IMR-90 (cell line): ENCODE measurements around the gene KLC1. TPM values are rescaled to one million over a fixed set of nuclear protein-coding genes. Genes with fewer than 3 reads are reported as not detected.

ENCODE experiments used
- ATAC-seq: fragments of 200-7000 bp; cut with Tn5 transposase; 2 replicates; pipeline ENCODE4 v1.9.1; 2020; ENCODE audit warnings: low read depth, mild to moderate bottlenecking, moderate library complexity
- BruUV-seq: library from RNA; stranded (reverse); fragments of 400-500 nt; replicated peaks from 2 replicates; lab custom pipeline; 2021; lab: Mats Ljungman, UMichigan
- CTCF ChIA-PET: fragments of 300-600 bp; formaldehyde crosslinking; extraction: SDS; loops from one replicate; lab custom pipeline; 2021; ENCODE audit warnings: antibody characterized with exemption; lab: Yijun Ruan, JAX
- POLR2A ChIA-PET: fragments of 300-600 bp; sonication (Branson Sonifier 250); formaldehyde crosslinking; loops from one replicate; lab custom pipeline; 2022; ENCODE audit warnings: antibody characterized with exemption; ENCODE audit not compliant: unreplicated experiment; lab: Charles Lee
- DNase-seq: peaks from one replicate; pipeline ENCODE4 v3.0.0; 2013
- H2AFZ ChIP-seq: replicated peaks from 2 replicates; pipeline ENCODE3; 2013; ENCODE audit warnings: low read length, mild to moderate bottlenecking; ENCODE audit not compliant: poor library complexity
- H2AK5ac ChIP-seq: 2 replicates; pipeline ENCODE4 v1.6.1; 2013; ENCODE audit warnings: low read depth, low read length, inconsistent platforms
- H2AK9ac ChIP-seq: replicated peaks from 2 replicates; pipeline ENCODE3; 2013; ENCODE audit warnings: mild to moderate bottlenecking, low read depth, low read length, moderate library complexity; ENCODE audit not compliant: poor library complexity
- H2BK120ac ChIP-seq: 2 replicates; pipeline ENCODE4 v1.6.1; 2013; ENCODE audit warnings: low read depth, low read length, inconsistent platforms
- H2BK15ac ChIP-seq: 3 replicates; pipeline ENCODE4 v1.6.1; 2013; ENCODE audit warnings: low read depth, low read length, inconsistent platforms
- H2BK20ac ChIP-seq: 2 replicates; pipeline ENCODE4 v1.6.1; 2013; ENCODE audit warnings: low read depth, mild to moderate bottlenecking, inconsistent platforms, low read length, moderate library complexity
- H2BK5ac ChIP-seq: 2 replicates; pipeline ENCODE4 v1.6.1; 2013; ENCODE audit warnings: mild to moderate bottlenecking, low read depth, low read length, inconsistent platforms; ENCODE audit not compliant: poor library complexity, severe bottlenecking
- H3K14ac ChIP-seq: replicated peaks from 2 replicates; pipeline ENCODE4 v1.6.1; 2013; ENCODE audit warnings: low read depth, low read length, inconsistent platforms
- H3K18ac ChIP-seq: 2 replicates; pipeline ENCODE4 v1.6.1; 2013; ENCODE audit warnings: low read depth, low read length, control low read depth
- H3K23ac ChIP-seq: 2 replicates; pipeline ENCODE4 v1.6.1; 2013; ENCODE audit warnings: low read depth, low read length, inconsistent platforms
- H3K27ac ChIP-seq: 2 replicates; pipeline ENCODE4 v1.5.1; 2013; ENCODE audit warnings: mild to moderate bottlenecking, control low read depth, low read length; ENCODE audit not compliant: insufficient read depth
- H3K27me3 ChIP-seq: 2 replicates; pipeline ENCODE4 v1.6.1; 2013; ENCODE audit warnings: low read length; ENCODE audit not compliant: control insufficient read depth, insufficient read depth
- H3K36me3 ChIP-seq: 2 replicates; pipeline ENCODE4 v1.6.1; 2013; ENCODE audit warnings: low read length, mixed read lengths; ENCODE audit not compliant: control insufficient read depth, insufficient read depth
- H3K4ac ChIP-seq: 2 replicates; pipeline ENCODE4 v1.6.1; 2013; ENCODE audit warnings: low read depth, low read length, inconsistent platforms
- H3K4me1 ChIP-seq: 2 replicates; pipeline ENCODE4 v1.6.1; 2013; ENCODE audit warnings: low read length, mixed read lengths; ENCODE audit not compliant: control insufficient read depth, insufficient read depth
- H3K4me2 ChIP-seq: 2 replicates; pipeline ENCODE4 v1.6.1; 2013; ENCODE audit warnings: low read depth, mild to moderate bottlenecking, control low read depth, low read length, moderate library complexity
- H3K4me3 ChIP-seq: 2 replicates; pipeline ENCODE4 v1.5.1; 2013; ENCODE audit warnings: low read depth, mild to moderate bottlenecking, control low read depth, low read length, moderate library complexity; ENCODE audit not compliant: insufficient read depth
- H3K56ac ChIP-seq: 2 replicates; pipeline ENCODE4 v1.6.1; 2013; ENCODE audit warnings: low read length, inconsistent platforms; ENCODE audit not compliant: insufficient read depth; ENCODE audit errors: extremely low read depth
- H3K79me1 ChIP-seq, 2 experiments: 2 replicates each; pipeline ENCODE4 v1.6.1; 2013; ENCODE audit warnings: low read length in 2 of 2, inconsistent platforms in 1 of 2, low read depth in 1 of 2
- H3K9ac ChIP-seq: 2 replicates; pipeline ENCODE4 v1.6.1; 2013; ENCODE audit warnings: low read depth, low read length, control low read depth
- H3K9me1 ChIP-seq: 2 replicates; pipeline ENCODE4 v1.6.1; 2013; ENCODE audit warnings: low read length, inconsistent platforms; ENCODE audit not compliant: insufficient read depth
- H3K9me3 ChIP-seq: 2 replicates; pipeline ENCODE4 v1.6.1; 2013; ENCODE audit warnings: low read length; ENCODE audit not compliant: control insufficient read depth, insufficient read depth
- H4K20me1 ChIP-seq: 2 replicates; pipeline ENCODE4 v1.6.1; 2013; ENCODE audit warnings: low read length, inconsistent platforms; ENCODE audit not compliant: insufficient read depth
- H4K5ac ChIP-seq: 2 replicates; pipeline ENCODE4 v1.6.1; 2013; ENCODE audit warnings: mild to moderate bottlenecking, low read depth, low read length, control low read depth
- H4K8ac ChIP-seq, 2 experiments: 2 replicates each; pipeline ENCODE4 v1.6.1; 2013; ENCODE audit warnings: low read depth in 2 of 2, low read length in 2 of 2, control low read depth in 1 of 2, inconsistent platforms in 1 of 2
- H4K91ac ChIP-seq: 2 replicates; pipeline ENCODE4 v1.6.1; 2013; ENCODE audit warnings: low read depth, low read length, inconsistent platforms; ENCODE audit not compliant: insufficient read depth
- CHD1 ChIP-seq: IDR thresholded peaks from 2 replicates; pipeline ENCODE4 v1.6.1; 2012; ENCODE audit warnings: low read depth, low read length, improper control_type of control experiment
- RAD21 ChIP-seq: IDR thresholded peaks from 2 replicates; pipeline ENCODE4 v1.6.1; 2012; ENCODE audit warnings: low read length, improper control_type of control experiment
- RCOR1 ChIP-seq: IDR thresholded peaks from 2 replicates; pipeline ENCODE4 v1.6.1; 2012; ENCODE audit warnings: mild to moderate bottlenecking, low read length, improper control_type of control experiment; ENCODE audit not compliant: insufficient replicate concordance
- SMC3 ChIP-seq: fragments of 150-350 bp; IDR thresholded peaks from 2 replicates; pipeline ENCODE4 v1.6.1; 2016; ENCODE audit warnings: low read depth, mild to moderate bottlenecking, antibody characterized with exemption, low read length, moderate library complexity
- USF2 ChIP-seq: fragments of 150-350 bp; IDR thresholded peaks from 2 replicates; pipeline ENCODE4 v1.6.1; 2017; ENCODE audit warnings: mild to moderate bottlenecking, antibody characterized with exemption, low read length, low read depth
- WGBS, 2 experiments: methylation state at CpG; one replicate each; pipeline versions ENCODE4 v1.1.5 to v1.1.7; 2013; ENCODE audit warnings: missing lambda C conversion rate in 2 of 2; ENCODE audit not compliant: insufficient read length in 1 of 2; ENCODE audit errors: extremely low coverage in 2 of 2; 5-methylcytosine and 5-hydroxymethylcytosine counted together
- dilution Hi-C: fragments of 300-500 bp; cut with HindIII; formaldehyde crosslinking; loops from one replicate; pipeline ENCODE4 v1.14.3; 2018; ENCODE audit warnings: low sequenced_read_pairs; ENCODE audit not compliant: unreplicated experiment
- in situ Hi-C: fragments of 300-500 bp; cut with MboI; formaldehyde crosslinking; loops from 3 replicates; pipeline ENCODE4 v1.14.3; 2019; ENCODE audit warnings: low sequenced_read_pairs, inconsistent platforms, mixed read lengths
- intact Hi-C: fragments of 100-400 bp; cut with micrococcal nuclease; formaldehyde crosslinking; loops from 2 replicates; pipeline ENCODE4 v1.10.0; 2022
- polyA plus RNA-seq, 3 experiments: library from polyadenylated mRNA; depleted of rRNA; stranded (reverse); fragments of >200 nt; gene quantifications; 2 replicates each; pipeline ENCODE4 v1.2.3, GENCODE V29; 2012; ENCODE audit warnings: low replicate concordance in 1 of 3
- total RNA-seq: library from RNA; depleted of rRNA; stranded (reverse); fragments of >200 nt; gene quantifications from 2 replicates; pipeline ENCODE4 v1.2.3, GENCODE V29; 2012
- TF ChIP-seq, protein P1 (sequence below): conservative IDR thresholded peaks from 2 replicates; pipeline ENCODE4 v1.5.1; 2012; ENCODE audit warnings: mild to moderate bottlenecking, low read depth, low read length, improper control_type of control experiment

Gene KLC1
- total and polyA plus RNA-seq, 2 of the 4 experiments (the other 2 are of a cell fraction) = 101 to 157 TPM

DNA sequence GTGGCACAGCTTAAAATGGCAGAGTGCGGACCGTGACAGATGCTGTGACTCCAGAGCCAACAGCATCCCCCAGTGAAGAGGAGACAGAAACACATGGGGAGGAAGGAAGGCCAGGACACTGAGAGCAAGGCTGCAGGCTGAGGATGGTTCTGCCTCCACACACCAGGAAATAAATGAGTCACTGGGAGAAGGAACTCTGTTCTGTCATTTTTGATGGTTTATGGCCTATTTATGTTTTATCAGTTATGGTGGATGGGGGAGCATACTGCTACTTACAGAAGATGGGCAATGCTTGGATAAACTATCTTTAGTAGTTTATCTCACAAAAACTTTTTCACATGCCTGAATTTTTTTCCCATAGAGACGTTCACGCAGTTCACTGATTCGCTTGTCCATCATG, 120.4 kb downstream of the KLC1 start:
- Histone ChIP-seq H3K27ac (no peak overlapping the region), H3K4me2 (no peak overlapping the region), H2AFZ (no peak overlapping the region), H3K9me3 (no peaks in the 10 kb centered on the region), H2AK5ac (no peak overlapping the region), H4K91ac (no peak overlapping the region), H3K9ac (no peak overlapping the region), H3K36me3 (no peaks in the 10 kb centered on the region), H3K4me1 (no peaks in the 10 kb centered on the region), H2BK120ac (no peak overlapping the region), H3K9me1 (no peaks in the 10 kb centered on the region; the same call in 1 of the 2 replicates), H3K18ac (no peak overlapping the region), H3K4ac (no peak overlapping the region), H2BK15ac (no peak overlapping the region), H4K8ac (no peak overlapping the region), H3K56ac (no peak overlapping the region), H3K23ac (no peak overlapping the region), H2BK20ac (no peak overlapping the region), H3K27me3 (no peaks in the 10 kb centered on the region), H4K5ac (no peak overlapping the region), H3K14ac (no peak overlapping the region), H4K20me1 (no peaks in the 10 kb centered on the region), H2AK9ac (no peak overlapping the region), H3K79me1 (no peaks in the 10 kb centered on the region), H3K4me3 (no peak overlapping the region), H2BK5ac (no peak overlapping the region)
- no peak for DNase-seq
- ATAC-seq = no peak
- TF ChIP-seq, protein P1, sequence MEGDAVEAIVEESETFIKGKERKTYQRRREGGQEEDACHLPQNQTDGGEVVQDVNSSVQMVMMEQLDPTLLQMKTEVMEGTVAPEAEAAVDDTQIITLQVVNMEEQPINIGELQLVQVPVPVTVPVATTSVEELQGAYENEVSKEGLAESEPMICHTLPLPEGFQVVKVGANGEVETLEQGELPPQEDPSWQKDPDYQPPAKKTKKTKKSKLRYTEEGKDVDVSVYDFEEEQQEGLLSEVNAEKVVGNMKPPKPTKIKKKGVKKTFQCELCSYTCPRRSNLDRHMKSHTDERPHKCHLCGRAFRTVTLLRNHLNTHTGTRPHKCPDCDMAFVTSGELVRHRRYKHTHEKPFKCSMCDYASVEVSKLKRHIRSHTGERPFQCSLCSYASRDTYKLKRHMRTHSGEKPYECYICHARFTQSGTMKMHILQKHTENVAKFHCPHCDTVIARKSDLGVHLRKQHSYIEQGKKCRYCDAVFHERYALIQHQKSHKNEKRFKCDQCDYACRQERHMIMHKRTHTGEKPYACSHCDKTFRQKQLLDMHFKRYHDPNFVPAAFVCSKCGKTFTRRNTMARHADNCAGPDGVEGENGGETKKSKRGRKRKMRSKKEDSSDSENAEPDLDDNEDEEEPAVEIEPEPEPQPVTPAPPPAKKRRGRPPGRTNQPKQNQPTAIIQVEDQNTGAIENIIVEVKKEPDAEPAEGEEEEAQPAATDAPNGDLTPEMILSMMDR = no peak
- TF ChIP-seq USF2 (no peak), RCOR1 (no peak), SMC3 (no peak), CHD1 (no peak), RAD21 (no peak)
- 100% methylated on average over 2 of the region's 5 CpGs; no CpG with 5 or more reads in 1 of the 2 experiments for WGBS, 2 experiments
- ChIA-PET POLR2A (no interaction called here), CTCF (no interaction called here)
- in situ Hi-C loops = no loop called here
- BruUV-seq = no TSS peak
- intact Hi-C loops = no loop called here
- dilution Hi-C loops = no loop called here
